Measurements from ENCODE around the gene LRBA.

The LRBA gene

GRCh38 chr4:151015459-151016347 is 619 bp upstream of the LRBA start:
- Histone ChIP-seq H3K9me3 (ENCODE audit: control extremely low read depth in 1 of 5, control insufficient read depth in 4 of 5, insufficient read depth in 2 of 5, low read depth in 1 of 5, low read length in 4 of 5) (no peaks in the 10 kb centered on the region), H3K36me3 (ENCODE audit: control insufficient read depth in 4 of 4, insufficient read depth in 4 of 4, low read length in 3 of 4) (no peaks in the 10 kb centered on the region), H3K4me3 (ENCODE audit: control insufficient read depth in 1 of 7, extremely low read depth in 1 of 7, insufficient read depth in 4 of 7, low read depth in 2 of 7, low read length in 6 of 7) (peak overlapping the region; percentile 81 to 99 (median 95)), H3K27ac (ENCODE audit: insufficient read depth in 1 of 2, low read depth in 1 of 2, low read length in 2 of 2, poor library complexity in 1 of 2, severe bottlenecking in 2 of 2) (peak overlapping the region; percentile 97 to 98), H3K27me3 (replicated peaks in 2 of 5; ENCODE audit: control insufficient read depth in 4 of 5, insufficient read depth in 5 of 5, low read length in 4 of 5) (no peaks in the 10 kb centered on the region), H3K4me1 (ENCODE audit: control extremely low read depth in 1 of 4, control insufficient read depth in 4 of 4, insufficient read depth in 4 of 4, low read length in 3 of 4) (peaks cover 17 to 44% (median 28%) of the 10 kb centered on the region in 4 experiments)
- ChIA-PET CTCF (interaction anchor here (1.0 to 1.4 kb wide), 3 partner anchors 14 to 91 kb away, joined by 3 to 8 read pairs (median 3); no protein-coding TSS in a partner anchor), POLR2A (interaction anchor here (0.6 to 2.0 kb wide), 5 partner anchors 10 to 83 kb away, joined by 3 to 14 read pairs (median 4); partner anchors contain the start of gene RPS3A)
- peak; percentile 84 to 92 (median 91) for DNase-seq
- 0% methylated on average over 80 of the region's 87 CpGs for WGBS (ENCODE audit: insufficient coverage)

GRCh38 chr4:151013944-151014343 is 1.1 kb downstream of the LRBA start:
- peak overlapping the region; percentile 97 to 98 for H3K27ac ChIP-seq (ENCODE audit: insufficient read depth in 1 of 2, low read depth in 1 of 2, low read length in 2 of 2, poor library complexity in 1 of 2, severe bottlenecking in 2 of 2)

GRCh38 chr4:151013491-151013890 is 1.6 kb downstream of the LRBA start:
- POLR2A ChIA-PET: interaction anchor here (0.6 to 0.8 kb wide), 2 partner anchors 71 to 470 kb away, joined by 3 to 5 read pairs; no protein-coding TSS in a partner anchor
- peaks cover 2 to 9% (median 5%) of the 10 kb centered on the region in 4 experiments for H3K36me3 ChIP-seq (ENCODE audit: control insufficient read depth in 4 of 4, insufficient read depth in 4 of 4, low read length in 3 of 4)
- 0% methylated on average over 1 of the region's 1 CpG for WGBS (ENCODE audit: insufficient coverage)
- DNase-seq: no peak
- peak overlapping the region; percentile 97 to 98 for H3K27ac ChIP-seq (ENCODE audit: insufficient read depth in 1 of 2, low read depth in 1 of 2, low read length in 2 of 2, poor library complexity in 1 of 2, severe bottlenecking in 2 of 2)
- peak overlapping the region in 6 of 7 experiments; percentile 81 to 98 (median 95) for H3K4me3 ChIP-seq (ENCODE audit: control insufficient read depth in 1 of 7, extremely low read depth in 1 of 7, insufficient read depth in 4 of 7, low read depth in 2 of 7, low read length in 6 of 7)
- H3K27me3 ChIP-seq (replicated peaks in 2 of 5; ENCODE audit: control insufficient read depth in 4 of 5, insufficient read depth in 5 of 5, low read length in 4 of 5): no peaks in the 10 kb centered on the region
- CTCF ChIA-PET: interaction anchor here (0.9 to 1.4 kb wide), 4 partner anchors 11 to 42 kb away, joined by 3 read pairs; no protein-coding TSS in a partner anchor
- peaks cover 18 to 39% (median 28%) of the 10 kb centered on the region in 4 experiments for H3K4me1 ChIP-seq (ENCODE audit: control extremely low read depth in 1 of 4, control insufficient read depth in 4 of 4, insufficient read depth in 4 of 4, low read length in 3 of 4)
- no peaks in the 10 kb centered on the region for H3K9me3 ChIP-seq (ENCODE audit: control extremely low read depth in 1 of 5, control insufficient read depth in 4 of 5, insufficient read depth in 2 of 5, low read depth in 1 of 5, low read length in 4 of 5)

More at GRCh38 chr4:151013944-151014343, 1.1 kb downstream of the LRBA start:
- no peaks in the 10 kb centered on the region for H3K9me3 ChIP-seq (ENCODE audit: control extremely low read depth in 1 of 5, control insufficient read depth in 4 of 5, insufficient read depth in 2 of 5, low read depth in 1 of 5, low read length in 4 of 5)
- peaks cover 17 to 39% (median 28%) of the 10 kb centered on the region in 4 experiments for H3K4me1 ChIP-seq (ENCODE audit: control extremely low read depth in 1 of 4, control insufficient read depth in 4 of 4, insufficient read depth in 4 of 4, low read length in 3 of 4)
- H3K27me3 ChIP-seq (replicated peaks in 2 of 5; ENCODE audit: control insufficient read depth in 4 of 5, insufficient read depth in 5 of 5, low read length in 4 of 5): no peaks in the 10 kb centered on the region
- CTCF ChIA-PET: interaction anchor here (0.5 to 1.4 kb wide), 4 partner anchors 39 to 160 kb away, joined by 3 read pairs; no protein-coding TSS in a partner anchor
- H3K4me3 ChIP-seq (ENCODE audit: control insufficient read depth in 1 of 7, extremely low read depth in 1 of 7, insufficient read depth in 4 of 7, low read depth in 2 of 7, low read length in 6 of 7): peak overlapping the region in 6 of 7 experiments; percentile 81 to 98 (median 95)
- POLR2A ChIA-PET: interaction anchor here (0.8 kb wide), 1 partner anchor 72 kb away, joined by 3 read pairs; no protein-coding TSS in a partner anchor
- peaks cover 2 to 7% (median 4%) of the 10 kb centered on the region in 4 experiments for H3K36me3 ChIP-seq (ENCODE audit: control insufficient read depth in 4 of 4, insufficient read depth in 4 of 4, low read length in 3 of 4)
- WGBS (ENCODE audit: insufficient coverage): no CpG with 5 or more reads among the region's 4 CpGs
- DNase-seq: no peak

GRCh38 chr4:151012820-151013219 is 2.3 kb downstream of the LRBA start:
- H3K4me3 ChIP-seq (ENCODE audit: control insufficient read depth in 1 of 7, extremely low read depth in 1 of 7, insufficient read depth in 4 of 7, low read depth in 2 of 7, low read length in 6 of 7): peak overlapping the region in 6 of 7 experiments; percentile 81 to 98 (median 95)

GRCh38 chr4:151012376-151012775 is 2.7 kb downstream of the LRBA start:
- Histone ChIP-seq H3K36me3 (ENCODE audit: control insufficient read depth in 4 of 4, insufficient read depth in 4 of 4, low read length in 3 of 4) (peaks cover 2 to 12% (median 5%) of the 10 kb centered on the region in 4 experiments), H3K9me3 (ENCODE audit: control extremely low read depth in 1 of 5, control insufficient read depth in 4 of 5, insufficient read depth in 2 of 5, low read depth in 1 of 5, low read length in 4 of 5) (no peaks in the 10 kb centered on the region), H3K4me1 (ENCODE audit: control extremely low read depth in 1 of 4, control insufficient read depth in 4 of 4, insufficient read depth in 4 of 4, low read length in 3 of 4) (peaks cover 21 to 39% (median 28%) of the 10 kb centered on the region in 4 experiments), H3K4me3 (ENCODE audit: control insufficient read depth in 1 of 7, extremely low read depth in 1 of 7, insufficient read depth in 4 of 7, low read depth in 2 of 7, low read length in 6 of 7) (peak overlapping the region in 6 of 7 experiments; percentile 81 to 98 (median 95)), H3K27ac (ENCODE audit: insufficient read depth in 1 of 2, low read depth in 1 of 2, low read length in 2 of 2, poor library complexity in 1 of 2, severe bottlenecking in 2 of 2) (peak overlapping the region; percentile 97 to 98), H3K27me3 (replicated peaks in 2 of 5; ENCODE audit: control insufficient read depth in 4 of 5, insufficient read depth in 5 of 5, low read length in 4 of 5) (no peaks in the 10 kb centered on the region)
- WGBS (ENCODE audit: insufficient coverage): no CpG with 5 or more reads among the region's 2 CpGs
- DNase-seq: peak in 1 of 3 donors; percentile 29
- POLR2A ChIA-PET: no interaction called here
- CTCF ChIA-PET: interaction anchor here (1.2 to 1.6 kb wide), 3 partner anchors 10 to 51 kb away, joined by 3 to 4 read pairs (median 3); no protein-coding TSS in a partner anchor

More at GRCh38 chr4:151012820-151013219, 2.3 kb downstream of the LRBA start:
- Histone ChIP-seq H3K27me3 (replicated peaks in 2 of 5; ENCODE audit: control insufficient read depth in 4 of 5, insufficient read depth in 5 of 5, low read length in 4 of 5) (no peaks in the 10 kb centered on the region), H3K4me1 (ENCODE audit: control extremely low read depth in 1 of 4, control insufficient read depth in 4 of 4, insufficient read depth in 4 of 4, low read length in 3 of 4) (peaks cover 21 to 42% (median 28%) of the 10 kb centered on the region in 4 experiments), H3K27ac (ENCODE audit: insufficient read depth in 1 of 2, low read depth in 1 of 2, low read length in 2 of 2, poor library complexity in 1 of 2, severe bottlenecking in 2 of 2) (peak overlapping the region; percentile 97 to 98), H3K9me3 (ENCODE audit: control extremely low read depth in 1 of 5, control insufficient read depth in 4 of 5, insufficient read depth in 2 of 5, low read depth in 1 of 5, low read length in 4 of 5) (no peaks in the 10 kb centered on the region), H3K36me3 (ENCODE audit: control insufficient read depth in 4 of 4, insufficient read depth in 4 of 4, low read length in 3 of 4) (peaks cover 2 to 12% (median 5%) of the 10 kb centered on the region in 4 experiments)
- DNase-seq: peak; percentile 34 to 60 (median 55)
- no CpG with 5 or more reads among the region's 8 CpGs for whole genome bisulfite sequencing (ENCODE audit: insufficient coverage)
- ChIA-PET POLR2A (interaction anchor here (0.6 kb wide), 1 partner anchor 469 kb away, joined by 5 read pairs; no protein-coding TSS in a partner anchor), CTCF (interaction anchor here (0.9 to 1.4 kb wide), 3 partner anchors 10 to 42 kb away, joined by 3 read pairs; no protein-coding TSS in a partner anchor)

- Histone ChIP-seq H3K27me3 (replicated peaks in 2 of 5; ENCODE audit: control insufficient read depth in 4 of 5, insufficient read depth in 5 of 5, low read length in 4 of 5) (no peaks in the 10 kb centered on the region), H3K9me3 (ENCODE audit: control extremely low read depth in 1 of 5, control insufficient read depth in 4 of 5, insufficient read depth in 2 of 5, low read depth in 1 of 5, low read length in 4 of 5) (no peaks in the 10 kb centered on the region), H3K27ac (ENCODE audit: insufficient read depth in 1 of 2, low read depth in 1 of 2, low read length in 2 of 2, poor library complexity in 1 of 2, severe bottlenecking in 2 of 2) (no peak overlapping the region), H3K36me3 (ENCODE audit: control insufficient read depth in 4 of 4, insufficient read depth in 4 of 4, low read length in 3 of 4) (peaks cover 0 to 28% (median 7%) of the 10 kb centered on the region in 4 experiments), H3K4me3 (ENCODE audit: control insufficient read depth in 1 of 7, extremely low read depth in 1 of 7, insufficient read depth in 4 of 7, low read depth in 2 of 7, low read length in 6 of 7) (no peak overlapping the region), H3K4me1 (ENCODE audit: control extremely low read depth in 1 of 4, control insufficient read depth in 4 of 4, insufficient read depth in 4 of 4, low read length in 3 of 4) (peaks cover 0 to 30% (median 7%) of the 10 kb centered on the region in 4 experiments)
- ChIA-PET POLR2A (interaction anchor here (0.7 kb wide), 1 partner anchor 24 kb away, joined by 6 read pairs; no protein-coding TSS in a partner anchor), CTCF (interaction anchor here (0.9 kb wide), 1 partner anchor 46 kb away, joined by 4 read pairs; no protein-coding TSS in a partner anchor)
- DNase-seq: peak in 1 of 3 donors; percentile 29
- WGBS (ENCODE audit: insufficient coverage): no CpG with 5 or more reads among the region's 5 CpGs
Observed at GRCh38 chr4:151004222-151004621, 10.9 kb downstream of the LRBA start.

Data from common myeloid progenitor, CD34-positive (primary cell).